Natural killer cell (primary cell): ENCODE measurements around the gene PDCD6IP. TPM values are rescaled to one million over a fixed set of nuclear protein-coding genes. Genes with fewer than 3 reads are reported as not detected.
A peak's percentile ranks its signal among the peaks of the same experiment; 100 is the strongest.
"Not testable (repeated sequence)": the region's sequence is repeated elsewhere in the genome, so short reads cannot be mapped to it uniquely, and the experiment has no call there.

Experiments used
- ATAC-seq, 3 donors: fragments of 150-1000 bp in 2 of 3; fragments of 200-7000 bp in 1 of 3; cut with Tn5 transposase; 1 replicate in 1 of 3; 2 replicates in 2 of 3; pipeline ENCODE4 v1.10.0; 2021; ENCODE audit warnings: mild to moderate bottlenecking in 2 of 3, moderate library complexity in 2 of 3
- DNase-seq, 2 donors: peaks; one replicate each; pipeline versions ENCODE4 v3.0.0 to v3.0.0-alpha.2; 2013 to 2021; ENCODE audit warnings: mixed read lengths in 1 of 2
- H3K27ac ChIP-seq: one replicate; pipeline ENCODE4 v1.5.1; 2013; ENCODE audit warnings: mild to moderate bottlenecking, low read length
- H3K27me3 ChIP-seq: one replicate; pipeline ENCODE4 v1.6.1; 2013; ENCODE audit warnings: low read length; ENCODE audit not compliant: control insufficient read depth, insufficient read depth
- H3K36me3 ChIP-seq: one replicate; pipeline ENCODE4 v1.6.1; 2013; ENCODE audit warnings: low read length; ENCODE audit not compliant: control insufficient read depth, insufficient read depth
- H3K4me1 ChIP-seq: one replicate; pipeline ENCODE4 v1.6.1; 2013; ENCODE audit warnings: low read length; ENCODE audit not compliant: control insufficient read depth, insufficient read depth
- H3K4me3 ChIP-seq: one replicate; pipeline ENCODE4 v1.5.1; 2013; ENCODE audit warnings: low read length
- H3K9me3 ChIP-seq: one replicate; pipeline ENCODE4 v1.6.1; 2013; ENCODE audit warnings: low read length; ENCODE audit not compliant: control insufficient read depth, insufficient read depth
- H3K27ac Mint-ChIP-seq, 2 donors: one replicate each; pipeline ENCODE4 v1.8.0; 2022; ENCODE audit warnings: mild to moderate bottlenecking in 2 of 2, mixed read lengths in 2 of 2, moderate library complexity in 1 of 2
- H3K27me3 Mint-ChIP-seq, 2 donors: one replicate each; pipeline ENCODE4 v1.8.0; 2022; ENCODE audit warnings: low read depth in 2 of 2, mixed read lengths in 2 of 2
- H3K36me3 Mint-ChIP-seq: one replicate; pipeline ENCODE4 v1.8.0; 2022; ENCODE audit warnings: mixed read lengths
- H3K4me1 Mint-ChIP-seq, 2 donors: one replicate each; pipeline ENCODE4 v1.8.0; 2022; ENCODE audit warnings: mixed read lengths in 2 of 2
- H3K4me3 Mint-ChIP-seq: one replicate; pipeline ENCODE4 v1.8.0; 2022; ENCODE audit warnings: mild to moderate bottlenecking, moderate library complexity, mixed read lengths
- H3K9me3 Mint-ChIP-seq, 2 donors: one replicate each; pipeline ENCODE4 v1.8.0; 2022; ENCODE audit warnings: mixed read lengths in 2 of 2
- WGBS: methylation state at CpG from one replicate; pipeline ENCODE4 v1.1.7; 2013; ENCODE audit warnings: missing lambda C conversion rate; ENCODE audit not compliant: insufficient coverage; 5-methylcytosine and 5-hydroxymethylcytosine counted together
- intact Hi-C: fragments of 100-400 bp; cut with micrococcal nuclease; formaldehyde crosslinking; loops from one replicate; pipeline ENCODE4 v1.14.2; 2022
- total RNA-seq, 4 donors: library from RNA; stranded (reverse); fragments of 120-200 nt in 1 of 4; gene quantifications; one replicate each; pipeline versions ENCODE4 v1.2.3 to v1.2.4, GENCODE V29; 2013 to 2022
- TF ChIP-seq, protein P1 (sequence below): fragments of 200-600 bp; IDR thresholded peaks from one replicate; pipeline ENCODE4 v1.8.0; 2022; ENCODE audit warnings: antibody characterized with exemption

The PDCD6IP gene
- total RNA-seq, 3 donors from 2014 or later (not counting 1 experiment from before 2014, with no cell fraction given), result 170 to 182 (median 179) TPM

- Histone ChIP-seq H3K36me3 (peaks cover 41% of the 10 kb centered on the region), H3K4me3 (no peak overlapping the region), H3K9me3 (no peaks in the 10 kb centered on the region), H3K27me3 (no peaks in the 10 kb centered on the region), H3K4me1 (no peaks in the 10 kb centered on the region), H3K27ac (no peak overlapping the region)
- no peaks in the 10 kb centered on the region for H3K9me3 Mint-ChIP-seq
- H3K27me3 Mint-ChIP-seq, result no peaks in the 10 kb centered on the region
- H3K27ac Mint-ChIP-seq, result peak overlapping the region; percentile 13 to 43
- H3K4me3 Mint-ChIP-seq, result no peak overlapping the region
- DNase-seq, result no peak
- intact Hi-C loops, result no loop called here
- ATAC-seq, result no peak
- peaks cover 0 to 11% of the 10 kb centered on the region in 2 donors for H3K4me1 Mint-ChIP-seq
- H3K36me3 Mint-ChIP-seq, result peaks cover 30% of the 10 kb centered on the region
- TF ChIP-seq, protein P1, sequence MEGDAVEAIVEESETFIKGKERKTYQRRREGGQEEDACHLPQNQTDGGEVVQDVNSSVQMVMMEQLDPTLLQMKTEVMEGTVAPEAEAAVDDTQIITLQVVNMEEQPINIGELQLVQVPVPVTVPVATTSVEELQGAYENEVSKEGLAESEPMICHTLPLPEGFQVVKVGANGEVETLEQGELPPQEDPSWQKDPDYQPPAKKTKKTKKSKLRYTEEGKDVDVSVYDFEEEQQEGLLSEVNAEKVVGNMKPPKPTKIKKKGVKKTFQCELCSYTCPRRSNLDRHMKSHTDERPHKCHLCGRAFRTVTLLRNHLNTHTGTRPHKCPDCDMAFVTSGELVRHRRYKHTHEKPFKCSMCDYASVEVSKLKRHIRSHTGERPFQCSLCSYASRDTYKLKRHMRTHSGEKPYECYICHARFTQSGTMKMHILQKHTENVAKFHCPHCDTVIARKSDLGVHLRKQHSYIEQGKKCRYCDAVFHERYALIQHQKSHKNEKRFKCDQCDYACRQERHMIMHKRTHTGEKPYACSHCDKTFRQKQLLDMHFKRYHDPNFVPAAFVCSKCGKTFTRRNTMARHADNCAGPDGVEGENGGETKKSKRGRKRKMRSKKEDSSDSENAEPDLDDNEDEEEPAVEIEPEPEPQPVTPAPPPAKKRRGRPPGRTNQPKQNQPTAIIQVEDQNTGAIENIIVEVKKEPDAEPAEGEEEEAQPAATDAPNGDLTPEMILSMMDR, result no peak
- 95% methylated on average over 10 of the region's 10 CpGs for WGBS
These were observed 57.6 kb downstream of the PDCD6IP start for GRCh38 chr3:33855884-33856546.

- H3K4me3 ChIP-seq, H3K27me3 ChIP-seq, H3K9me3 ChIP-seq, ATAC-seq, H3K4me3 Mint-ChIP-seq, H3K27me3 Mint-ChIP-seq, H3K4me1 Mint-ChIP-seq, H3K27ac ChIP-seq, intact Hi-C loops, H3K9me3 Mint-ChIP-seq, DNase-seq, H3K4me1 ChIP-seq: not testable (repeated sequence)
- WGBS, result no CpG with 5 or more reads among the region's 1 CpG
- H3K36me3 ChIP-seq, result peaks cover 42% of the 10 kb centered on the region
- peaks cover 30% of the 10 kb centered on the region for H3K36me3 Mint-ChIP-seq
- H3K27ac Mint-ChIP-seq, result peak overlapping the region in 1 of 2 donors; percentile 23
These were observed 59.3 kb downstream of the PDCD6IP start for GRCh38 chr3:33857701-33858100.

- H3K27me3 ChIP-seq, result no peaks in the 10 kb centered on the region
- H3K36me3 ChIP-seq, result peaks cover 42% of the 10 kb centered on the region
- no peaks in the 10 kb centered on the region for H3K27me3 Mint-ChIP-seq
- H3K27ac ChIP-seq, result no peak overlapping the region
- no peaks in the 10 kb centered on the region for H3K9me3 Mint-ChIP-seq
- H3K4me3 Mint-ChIP-seq, result no peak overlapping the region
- no peak for ATAC-seq
- peak overlapping the region in 1 of 2 donors; percentile 23 for H3K27ac Mint-ChIP-seq
- intact Hi-C loops, result no loop called here
- peaks cover 30% of the 10 kb centered on the region for H3K36me3 Mint-ChIP-seq
- DNase-seq, result no peak
- peaks cover 0 to 8% of the 10 kb centered on the region in 2 donors for H3K4me1 Mint-ChIP-seq
- H3K4me1 ChIP-seq, result no peaks in the 10 kb centered on the region
- WGBS, result 94% methylated on average over 2 of the region's 4 CpGs
- no peaks in the 10 kb centered on the region for H3K9me3 ChIP-seq
- TF ChIP-seq, protein P1, result no peak
- H3K4me3 ChIP-seq, result no peak overlapping the region
These were observed 59.7 kb downstream of the PDCD6IP start for GRCh38 chr3:33858131-33858530.

GRCh38 chr3:33860373-33861050 lies 62.1 kb downstream of the PDCD6IP start:
- H3K4me1 Mint-ChIP-seq, result peaks cover 0 to 2% of the 10 kb centered on the region in 2 donors
- 100% methylated on average over 2 of the region's 4 CpGs for WGBS
- H3K4me1 ChIP-seq, result no peaks in the 10 kb centered on the region
- H3K27me3 Mint-ChIP-seq, result no peaks in the 10 kb centered on the region
- H3K4me3 Mint-ChIP-seq, result no peak overlapping the region
- no peaks in the 10 kb centered on the region for H3K9me3 ChIP-seq
- peaks cover 52% of the 10 kb centered on the region for H3K36me3 ChIP-seq
- H3K4me3 ChIP-seq, result no peak overlapping the region
- no peaks in the 10 kb centered on the region for H3K27me3 ChIP-seq
- DNase-seq (no peak), ATAC-seq (no peak)
- peak overlapping the region in 1 of 2 donors; percentile 19 for H3K27ac Mint-ChIP-seq
- TF ChIP-seq, protein P1, result no peak
- H3K27ac ChIP-seq, result no peak overlapping the region
- no peaks in the 10 kb centered on the region for H3K9me3 Mint-ChIP-seq
- intact Hi-C loops, result no loop called here
- H3K36me3 Mint-ChIP-seq, result peaks cover 31% of the 10 kb centered on the region
